HEK293T (cell line): ENCODE results near the gene KCNQ2.

Experiments used
- CTCF ChIA-PET: fragments of 350-600 bp; formaldehyde crosslinking; extraction: SDS; loops from one replicate; lab custom pipeline; 2021; ENCODE audit warnings: antibody characterized with exemption, inconsistent platforms; lab: Yijun Ruan, JAX
- POLR2A ChIA-PET: fragments of 350-600 bp; formaldehyde crosslinking; extraction: SDS; loops from one replicate; lab custom pipeline; 2020; ENCODE audit warnings: antibody characterized with exemption, inconsistent platforms; lab: Yijun Ruan, JAX
- DNase-seq: peaks from one replicate; pipeline ENCODE4 v3.0.0; 2012; ENCODE audit warnings: mixed read lengths; ENCODE audit errors: extremely low spot score
- ARNT ChIP-seq: fragments of 450-650 bp; IDR thresholded peaks from 2 replicates; pipeline ENCODE4 v1.6.1; 2017; ENCODE audit warnings: mild to moderate bottlenecking
- BHLHE40 ChIP-seq: fragments of 450-650 bp; IDR thresholded peaks from 2 replicates; pipeline ENCODE4 v1.6.1; 2016; ENCODE audit warnings: mild to moderate bottlenecking, moderate library complexity, borderline replicate concordance
- CTBP1 ChIP-seq: fragments of 450-650 bp; IDR thresholded peaks from 2 replicates; pipeline ENCODE4 v1.6.1; 2016; ENCODE audit warnings: borderline replicate concordance
- ELF4 ChIP-seq: fragments of 450-650 bp; IDR thresholded peaks from 2 replicates; pipeline ENCODE4 v1.6.1; 2017; ENCODE audit warnings: antibody characterized with exemption
- FOXA1 ChIP-seq: fragments of 450-650 bp; IDR thresholded peaks from 2 replicates; pipeline ENCODE4 v1.6.1; 2016; ENCODE audit warnings: mild to moderate bottlenecking
- FOXK2 ChIP-seq: fragments of 450-650 bp; IDR thresholded peaks from 2 replicates; pipeline ENCODE4 v1.6.1; 2016; ENCODE audit warnings: mild to moderate bottlenecking
- FOXM1 ChIP-seq: fragments of 450-650 bp; IDR thresholded peaks from 2 replicates; pipeline ENCODE4 v1.6.1; 2017; ENCODE audit warnings: mild to moderate bottlenecking, borderline replicate concordance
- HDGF ChIP-seq: fragments of 450-650 bp; IDR thresholded peaks from 2 replicates; pipeline ENCODE4 v1.6.1; 2017; ENCODE audit warnings: antibody characterized with exemption, borderline replicate concordance
- L3MBTL2 ChIP-seq: fragments of 450-650 bp; conservative IDR thresholded peaks from 2 replicates; pipeline ENCODE4 v1.6.1; 2016; ENCODE audit warnings: mild to moderate bottlenecking
- LEF1 ChIP-seq: fragments of 450-650 bp; IDR thresholded peaks from 2 replicates; pipeline ENCODE4 v1.6.1; 2017; ENCODE audit warnings: mild to moderate bottlenecking, borderline replicate concordance
- NFRKB ChIP-seq: fragments of 450-650 bp; IDR thresholded peaks from 2 replicates; pipeline ENCODE4 v1.6.1; 2016; ENCODE audit warnings: mild to moderate bottlenecking, moderate library complexity
- PKNOX1 ChIP-seq: fragments of 450-650 bp; IDR thresholded peaks from 2 replicates; pipeline ENCODE4 v1.6.1; 2016
- SP1 ChIP-seq: fragments of 450-650 bp; IDR thresholded peaks from 2 replicates; pipeline ENCODE4 v1.6.1; 2017
- SUZ12 ChIP-seq: fragments of 450-650 bp; IDR thresholded peaks from 2 replicates; pipeline ENCODE4 v1.6.1; 2016; ENCODE audit warnings: mild to moderate bottlenecking
- TARDBP ChIP-seq: fragments of 450-650 bp; IDR thresholded peaks from 2 replicates; pipeline ENCODE4 v1.6.1; 2016
- ZNF384 ChIP-seq: fragments of 450-650 bp; IDR thresholded peaks from 2 replicates; pipeline ENCODE4 v1.6.1; 2016

The KCNQ2 gene

GRCh38 chr20:63371291-63371865 lies 101.1 kb downstream of the KCNQ2 start:
- no peak for TF ChIP-seq FOXK2
- no peak for DNase-seq
- POLR2A ChIA-PET: no interaction called here
- CTCF ChIA-PET: interaction anchor here (1.1 to 1.5 kb wide), 2 partner anchors 10 to 63 kb away, joined by 3 to 8 read pairs; no protein-coding TSS in a partner anchor

GRCh38 chr20:63370618-63371187 lies 101.8 kb downstream of the KCNQ2 start:
- no peak for DNase-seq
- ChIA-PET CTCF (interaction anchor here (1.1 to 1.5 kb wide), 2 partner anchors 11 to 62 kb away, joined by 3 to 8 read pairs; no protein-coding TSS in a partner anchor), POLR2A (no interaction called here)
- no peak for TF ChIP-seq FOXM1

GRCh38 chr20:63369724-63370617 lies 102.5 kb downstream of the KCNQ2 start:
- no peak for DNase-seq
- TF ChIP-seq FOXA1 (no peak), PKNOX1 (no peak), ZNF384 (no peak)
- ChIA-PET POLR2A (no interaction called here), CTCF (interaction anchor here (1.1 to 1.5 kb wide), 2 partner anchors 12 to 61 kb away, joined by 3 to 8 read pairs; no protein-coding TSS in a partner anchor)

- CTCF ChIA-PET: interaction anchor here (1.5 kb wide), 1 partner anchor 9 kb away, joined by 5 read pairs; no protein-coding TSS in a partner anchor
- no peak for DNase-seq
- POLR2A ChIA-PET: no interaction called here
- TF ChIP-seq HDGF: no peak
- TF ChIP-seq PKNOX1: no peak
- TF ChIP-seq CTBP1: no peak
- no peak for TF ChIP-seq NFRKB
- no peak for TF ChIP-seq SP1
- no peak for TF ChIP-seq ARNT
- no peak for TF ChIP-seq BHLHE40
- no peak for TF ChIP-seq FOXK2
- no peak for TF ChIP-seq L3MBTL2
- TF ChIP-seq ZNF384: no peak
- no peak for TF ChIP-seq SUZ12
- TF ChIP-seq FOXM1: no peak
- TF ChIP-seq ELF4: no peak
Observed at GRCh38 chr20:63369024-63369530, 103.4 kb downstream of the KCNQ2 start.

GRCh38 chr20:63368151-63368550 lies 104.3 kb downstream of the KCNQ2 start:
- no peak for TF ChIP-seq FOXK2
- TF ChIP-seq HDGF: no peak
- no peak for TF ChIP-seq PKNOX1
- TF ChIP-seq LEF1: no peak
- no peak for DNase-seq
- POLR2A ChIA-PET: no interaction called here
- CTCF ChIA-PET: interaction anchor here (1.5 kb wide), 2 partner anchors 10 to 14 kb away, joined by 5 read pairs; no protein-coding TSS in a partner anchor

GRCh38 chr20:63367446-63368055 lies 104.9 kb downstream of the KCNQ2 start:
- ChIA-PET POLR2A (no interaction called here), CTCF (interaction anchor here (1.5 kb wide), 2 partner anchors 11 to 14 kb away, joined by 5 read pairs; no protein-coding TSS in a partner anchor)
- DNase-seq: no peak
- TF ChIP-seq ELF4 (no peak), FOXM1 (no peak), TARDBP (no peak), BHLHE40 (no peak), FOXK2 (no peak), LEF1 (no peak), PKNOX1 (no peak), FOXA1 (no peak), L3MBTL2 (no peak), HDGF (no peak), NFRKB (no peak), SUZ12 (no peak), ARNT (no peak), ZNF384 (no peak), SP1 (no peak), CTBP1 (no peak)
